LHCN-M2 (cell line): ENCODE measurements around the gene AIP. TPM values are rescaled to one million over a fixed set of nuclear protein-coding genes. Genes with fewer than 3 reads are reported as not detected.

Experiments
- DNase-seq: peaks from one replicate; pipeline ENCODE4 v3.0.0-alpha.2; 2012; ENCODE audit warnings: low read depth
- total RNA-seq: library from RNA; depleted of rRNA; stranded (reverse); fragments of >200 nt; gene quantifications from 2 replicates; pipeline ENCODE4 v1.2.3, GENCODE V29; 2014; rRNA removed

Gene AIP
- total RNA-seq, 1 experiment from 2014 or later, result 78.2 TPM

DNA sequence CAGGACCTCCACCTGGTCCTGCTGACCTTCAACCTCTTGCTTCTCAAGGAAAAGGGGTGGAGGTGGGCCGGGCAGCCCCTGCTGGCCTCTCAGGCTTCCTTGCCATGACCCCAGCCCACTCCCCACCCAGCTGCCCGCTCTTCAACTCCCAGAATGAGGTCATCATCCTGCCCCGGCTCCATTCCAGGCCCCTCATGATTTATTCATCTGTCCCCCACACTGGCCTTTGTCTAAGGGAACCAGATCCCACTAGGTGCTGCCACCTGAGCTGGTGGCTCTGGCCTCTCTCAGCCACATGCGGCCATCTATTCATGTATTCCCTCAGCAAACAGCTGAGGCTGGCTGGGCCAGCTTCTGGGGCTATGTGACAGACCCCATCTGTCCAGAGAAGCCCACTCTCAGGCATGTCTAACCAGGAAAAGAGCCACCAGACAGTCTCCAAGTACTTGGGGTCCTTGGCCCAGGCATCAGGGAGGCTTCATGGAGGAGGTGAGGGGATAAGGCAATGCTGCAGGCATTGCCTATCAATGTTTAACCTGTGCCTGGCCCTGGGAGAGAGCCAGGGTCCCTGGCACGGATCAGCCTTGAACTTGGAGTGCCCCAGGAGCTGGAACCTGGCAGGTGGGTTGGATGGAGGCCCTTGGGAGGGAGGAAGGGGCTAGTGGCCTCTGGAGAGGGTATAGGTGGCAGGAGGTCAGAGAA, 42.6 kb downstream of the AIP start:
- DNase-seq, result no peak

DNA sequence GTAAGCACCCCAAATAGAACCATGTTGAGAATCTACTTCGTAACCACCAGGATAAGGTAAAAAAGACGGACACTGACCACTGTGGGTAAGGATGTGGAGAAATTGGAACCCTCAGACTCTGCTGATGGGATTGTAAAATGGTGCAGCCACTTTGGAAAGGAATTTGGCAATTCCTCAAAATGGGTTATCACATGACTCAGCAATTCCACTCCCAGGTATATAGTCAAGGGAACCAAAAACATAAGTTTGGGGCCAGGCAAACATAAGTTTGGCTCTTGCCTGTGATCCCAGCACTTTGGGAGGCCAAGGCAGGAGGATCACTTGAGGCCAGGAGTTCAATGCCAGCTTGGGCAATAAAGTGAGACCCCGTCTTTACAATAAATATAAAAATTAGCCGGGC, 45.5 kb downstream of the AIP start:
- DNase-seq, result no peak

DNA sequence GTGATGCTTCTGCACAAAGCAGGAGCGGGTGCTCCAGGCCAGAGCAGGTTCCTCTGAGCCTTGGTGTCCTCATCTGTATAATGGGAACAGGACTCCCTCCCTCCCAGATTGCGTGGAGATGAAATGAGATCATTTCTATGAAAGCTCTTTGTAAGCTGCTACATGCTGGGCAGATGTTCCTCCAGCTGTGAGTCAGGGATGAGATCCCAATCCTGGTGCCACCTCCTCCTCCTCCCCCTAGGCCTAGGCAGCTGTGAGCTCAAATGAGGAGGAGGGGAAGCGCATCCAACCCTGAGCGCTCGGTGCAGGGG, 47.4 kb downstream of the AIP start:
- no peak for DNase-seq

DNA sequence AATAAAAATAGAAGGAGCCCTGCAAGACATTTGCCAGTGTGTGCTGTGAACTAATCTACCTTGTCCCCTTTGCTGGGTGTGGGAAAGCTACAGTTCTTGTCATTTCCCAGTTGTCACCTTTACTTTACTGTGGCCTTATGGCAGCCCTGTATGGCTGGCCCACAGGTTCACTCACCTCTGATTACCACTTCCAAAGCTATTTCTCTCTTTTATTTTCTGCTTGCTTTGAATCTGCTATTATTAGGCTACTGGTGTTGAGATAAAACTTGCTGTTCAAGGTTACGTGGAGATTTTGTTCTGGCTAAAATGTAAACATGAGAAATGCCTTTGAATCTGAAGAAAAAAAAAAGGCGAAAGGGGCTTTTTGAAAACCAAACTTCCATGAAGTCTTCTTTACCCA, 50.1 kb downstream of the AIP start:
- DNase-seq, result no peak

DNA sequence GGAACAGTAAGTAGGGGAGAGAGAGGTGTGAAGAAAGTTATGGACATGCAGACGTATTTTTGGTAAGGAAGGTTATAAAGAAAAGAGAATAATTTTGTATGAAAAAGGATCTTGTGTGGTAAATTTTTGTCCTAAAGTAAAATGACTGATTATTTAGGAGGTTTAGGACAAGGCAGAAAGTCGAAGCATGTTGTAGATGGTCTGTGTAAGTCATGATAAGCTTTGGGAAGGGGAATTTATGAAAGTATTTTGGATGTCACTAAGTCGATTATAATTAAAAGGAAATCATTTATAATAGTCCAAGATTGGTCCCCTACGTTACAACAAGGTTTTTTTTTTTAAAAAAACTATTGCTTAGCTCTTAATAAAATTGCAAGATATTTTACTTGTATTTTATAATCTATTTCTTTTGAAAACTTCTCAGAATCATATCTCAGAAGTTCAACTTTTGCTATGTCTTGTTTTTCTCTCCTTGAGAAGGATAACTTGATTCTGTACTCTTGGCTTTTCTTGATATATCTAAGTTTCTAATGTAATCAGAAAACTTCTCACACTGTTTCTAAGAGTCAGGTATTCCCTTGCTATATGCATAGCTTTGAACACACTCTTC, 51.3 kb downstream of the AIP start:
- peak; percentile 27 for DNase-seq

DNA sequence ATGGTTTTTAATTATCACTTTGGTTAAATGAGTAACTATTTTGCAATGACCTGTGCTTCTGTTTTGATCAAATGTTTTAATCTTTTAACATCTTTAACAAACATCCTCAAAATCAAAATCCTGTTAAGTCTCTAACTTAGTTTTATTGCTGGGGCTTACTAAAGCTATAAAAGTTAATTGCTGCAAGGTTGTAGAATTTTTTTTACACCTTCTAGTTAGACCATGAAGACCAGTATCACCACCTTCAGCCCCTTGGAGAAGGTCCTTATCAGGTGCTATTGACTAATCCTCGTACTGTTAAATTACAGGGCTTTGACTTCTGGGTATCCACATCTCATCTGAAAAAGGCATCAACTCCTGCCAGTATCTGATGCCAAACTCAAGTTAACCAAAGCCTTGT, 52.7 kb downstream of the AIP start:
- DNase-seq, result no peak

DNA sequence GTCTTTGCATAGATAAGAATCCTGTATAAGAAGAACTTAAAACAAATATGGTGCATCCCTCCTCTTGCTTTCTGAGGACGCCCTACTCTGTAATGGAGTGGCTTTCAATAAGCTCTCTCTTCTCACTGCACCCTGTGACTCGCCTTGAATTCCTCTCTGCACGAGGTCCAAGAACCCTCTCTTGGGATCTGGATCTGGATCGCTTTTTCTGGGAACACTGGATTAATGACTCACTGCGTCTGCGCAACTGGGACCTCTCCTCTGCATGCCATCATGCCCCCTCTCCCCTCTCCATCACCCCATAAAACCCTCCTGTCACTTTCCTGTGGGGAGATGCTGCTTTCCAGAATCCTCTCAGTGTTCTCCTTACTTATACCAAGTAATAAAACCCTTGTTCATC, 55.5 kb downstream of the AIP start:
- no peak for DNase-seq

DNA sequence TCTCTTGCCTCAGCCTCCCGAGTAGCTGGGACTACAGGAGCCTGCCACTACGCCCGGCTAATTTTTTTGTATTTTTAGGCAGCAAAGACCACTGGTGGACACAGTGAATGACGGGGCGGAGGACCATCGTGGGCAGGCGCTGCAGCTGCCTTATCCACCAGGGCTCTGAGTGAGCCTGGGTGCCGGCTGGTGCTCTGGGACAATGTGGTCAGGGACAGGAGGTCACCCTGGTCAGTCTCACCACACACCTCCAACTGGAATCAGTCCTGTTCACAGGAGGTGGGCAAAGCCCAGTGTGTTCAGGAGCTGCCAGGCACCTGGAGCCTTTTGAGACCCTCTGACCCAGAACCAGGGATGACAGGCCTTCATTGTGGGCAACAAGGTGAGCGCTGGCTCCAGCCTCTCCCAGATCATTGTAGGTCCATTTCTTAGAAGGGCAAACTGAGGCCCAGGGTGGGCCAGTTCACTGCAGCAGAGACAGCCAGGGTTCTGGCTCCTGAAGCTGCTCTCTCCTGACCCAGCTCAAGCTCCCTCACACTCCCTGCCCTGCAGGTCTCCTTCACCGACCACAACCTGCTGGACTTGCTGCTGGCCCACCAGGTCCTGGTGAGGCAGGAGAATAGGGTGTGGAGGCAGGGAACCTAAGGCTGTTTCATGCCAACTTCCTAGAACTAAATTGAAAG, 56.1 kb downstream of the AIP start:
- DNase-seq, result no peak

DNA sequence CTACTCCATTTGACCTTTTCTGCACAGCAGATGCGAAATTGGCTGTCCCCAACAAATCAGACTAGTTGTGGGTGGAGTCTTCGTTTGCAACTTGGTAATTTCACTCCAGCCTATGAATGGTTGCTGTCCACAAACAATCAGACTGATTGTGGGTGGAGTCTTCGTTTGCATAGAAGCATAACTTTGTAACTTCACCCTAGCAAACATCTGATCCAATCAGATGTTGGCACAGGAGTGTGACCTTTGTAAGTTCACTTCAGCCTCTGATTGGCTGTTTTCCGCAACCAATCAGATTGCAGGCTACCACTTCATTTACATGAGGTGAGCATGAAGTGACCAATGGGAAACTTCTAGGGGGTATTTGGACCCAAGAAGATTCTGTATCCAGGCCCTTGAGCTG, 56.7 kb downstream of the AIP start:
- DNase-seq, result peak; percentile 10

Other genes starting within 250 kb of the AIP start
- gene GRK2, start 216.6 kb upstream of the AIP start, total RNA-seq, result 62.6 and 69.3 TPM in 2 replicates
- gene ANKRD13D, start 193.7 kb upstream of the AIP start, total RNA-seq, result 31.3 and 42.1 TPM in 2 replicates
- gene SSH3, start 179.5 kb upstream of the AIP start, total RNA-seq, result 10.8 and 19.0 TPM in 2 replicates
- gene POLD4, start 129.5 kb upstream of the AIP start, total RNA-seq, result 114 and 138 TPM in 2 replicates
- 16.1 and 19.8 TPM in 2 replicates for gene CLCF1, start 109.4 kb upstream of the AIP start, total RNA-seq
- gene RAD9A, start 91.0 kb upstream of the AIP start, total RNA-seq, result 6.7 and 12.3 TPM in 2 replicates
- gene PPP1CA, start 81.2 kb upstream of the AIP start, total RNA-seq, result 239 and 247 TPM in 2 replicates
- not detected in 2 replicates for gene TBC1D10C, start 78.9 kb upstream of the AIP start, total RNA-seq
- gene CARNS1, start 67.3 kb upstream of the AIP start, total RNA-seq, result 0.32 and 0.40 TPM in 2 replicates
- gene RPS6KB2, start 54.5 kb upstream of the AIP start, total RNA-seq, result 56.1 and 83.8 TPM in 2 replicates
- gene PTPRCAP, start 45.3 kb upstream of the AIP start, total RNA-seq, result 0.38 and 0.75 TPM in 2 replicates
- 85.9 and 105 TPM in 2 replicates for gene CORO1B, start 39.5 kb upstream of the AIP start, total RNA-seq
- not detected in 2 replicates for gene GPR152, start 30.3 kb upstream of the AIP start, total RNA-seq
- gene CABP4, start 27.7 kb upstream of the AIP start, total RNA-seq, result 1.2 and 3.1 TPM in 2 replicates
- gene TMEM134, start 13.8 kb upstream of the AIP start, total RNA-seq, result 45.6 and 47.5 TPM in 2 replicates
- gene PITPNM1, start 22.3 kb downstream of the AIP start, total RNA-seq, result 34.5 and 41.2 TPM in 2 replicates
- 31.9 and 34.0 TPM in 2 replicates for gene CDK2AP2, start 25.1 kb downstream of the AIP start, total RNA-seq
- not detected in 2 replicates for gene CABP2, start 40.4 kb downstream of the AIP start, total RNA-seq
- 446 and 608 TPM in 2 replicates for gene GSTP1, start 100.8 kb downstream of the AIP start, total RNA-seq
- 192 and 232 TPM in 2 replicates for gene NDUFV1, start 123.9 kb downstream of the AIP start, total RNA-seq
- 7.5 and 19.8 TPM in 2 replicates for gene NUDT8, start 146.9 kb downstream of the AIP start, total RNA-seq
- not detected in 2 replicates for gene TBX10, start 156.7 kb downstream of the AIP start, total RNA-seq
- 0.23 TPM in 1 of 2 replicates, not detected in the other for gene ACY3, start 167.7 kb downstream of the AIP start, total RNA-seq
- not detected in 2 replicates for gene ALDH3B2, start 191.6 kb downstream of the AIP start, total RNA-seq